Measurements from ENCODE around the gene SSTR3. TPM values are rescaled to one million over a fixed set of nuclear protein-coding genes. Genes with fewer than 3 reads are reported as not detected.
A peak's percentile ranks its signal among the peaks of the same experiment; 100 is the strongest.

The SSTR3 gene
- total RNA-seq, 1 donor: not detected

DNA sequence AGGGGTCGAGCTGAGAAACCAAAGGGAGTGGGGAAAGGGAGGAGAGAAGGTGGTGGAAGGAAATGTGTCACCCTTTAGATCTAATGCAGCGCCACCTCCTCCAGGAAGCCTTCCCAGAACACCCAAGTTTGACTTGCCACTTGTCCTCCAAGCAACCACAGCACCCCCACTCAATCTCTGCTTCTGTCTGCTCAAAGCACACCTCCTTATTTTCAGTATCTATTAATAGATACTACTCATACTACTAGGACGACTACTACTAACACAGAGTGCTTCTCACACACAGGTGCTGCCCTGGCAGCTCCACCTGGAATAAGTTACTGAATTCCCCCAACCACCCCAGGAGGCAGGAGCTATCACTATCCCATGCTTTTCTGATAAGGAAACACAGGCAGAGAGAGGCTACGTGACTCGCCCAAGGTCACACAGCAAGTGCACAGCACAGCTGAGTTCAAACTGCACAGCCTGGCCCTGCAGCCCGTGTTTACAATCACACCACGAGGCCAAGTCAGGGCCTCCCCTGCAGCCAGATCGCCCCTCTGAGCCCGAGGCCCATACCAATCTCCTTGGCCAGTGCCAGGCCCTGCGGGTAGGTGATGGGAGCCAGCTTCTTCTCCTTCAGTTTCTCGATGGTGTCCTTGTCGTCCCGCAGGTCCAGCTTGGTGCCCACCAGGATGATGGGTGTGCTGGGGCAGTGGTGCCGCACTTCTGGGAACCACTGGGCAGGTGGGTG lies 18.6 kb upstream of the SSTR3 start:
- no peak overlapping the region for H3K4me3 ChIP-seq (ENCODE audit: low read depth, low read length)
- TF ChIP-seq, protein P1, sequence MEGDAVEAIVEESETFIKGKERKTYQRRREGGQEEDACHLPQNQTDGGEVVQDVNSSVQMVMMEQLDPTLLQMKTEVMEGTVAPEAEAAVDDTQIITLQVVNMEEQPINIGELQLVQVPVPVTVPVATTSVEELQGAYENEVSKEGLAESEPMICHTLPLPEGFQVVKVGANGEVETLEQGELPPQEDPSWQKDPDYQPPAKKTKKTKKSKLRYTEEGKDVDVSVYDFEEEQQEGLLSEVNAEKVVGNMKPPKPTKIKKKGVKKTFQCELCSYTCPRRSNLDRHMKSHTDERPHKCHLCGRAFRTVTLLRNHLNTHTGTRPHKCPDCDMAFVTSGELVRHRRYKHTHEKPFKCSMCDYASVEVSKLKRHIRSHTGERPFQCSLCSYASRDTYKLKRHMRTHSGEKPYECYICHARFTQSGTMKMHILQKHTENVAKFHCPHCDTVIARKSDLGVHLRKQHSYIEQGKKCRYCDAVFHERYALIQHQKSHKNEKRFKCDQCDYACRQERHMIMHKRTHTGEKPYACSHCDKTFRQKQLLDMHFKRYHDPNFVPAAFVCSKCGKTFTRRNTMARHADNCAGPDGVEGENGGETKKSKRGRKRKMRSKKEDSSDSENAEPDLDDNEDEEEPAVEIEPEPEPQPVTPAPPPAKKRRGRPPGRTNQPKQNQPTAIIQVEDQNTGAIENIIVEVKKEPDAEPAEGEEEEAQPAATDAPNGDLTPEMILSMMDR (IDR thresholded peaks at IDR 0.05; ENCODE audit: insufficient read depth, low read depth, low read length): no peak
- no peak for DNase-seq (ENCODE audit: low read depth)

DNA sequence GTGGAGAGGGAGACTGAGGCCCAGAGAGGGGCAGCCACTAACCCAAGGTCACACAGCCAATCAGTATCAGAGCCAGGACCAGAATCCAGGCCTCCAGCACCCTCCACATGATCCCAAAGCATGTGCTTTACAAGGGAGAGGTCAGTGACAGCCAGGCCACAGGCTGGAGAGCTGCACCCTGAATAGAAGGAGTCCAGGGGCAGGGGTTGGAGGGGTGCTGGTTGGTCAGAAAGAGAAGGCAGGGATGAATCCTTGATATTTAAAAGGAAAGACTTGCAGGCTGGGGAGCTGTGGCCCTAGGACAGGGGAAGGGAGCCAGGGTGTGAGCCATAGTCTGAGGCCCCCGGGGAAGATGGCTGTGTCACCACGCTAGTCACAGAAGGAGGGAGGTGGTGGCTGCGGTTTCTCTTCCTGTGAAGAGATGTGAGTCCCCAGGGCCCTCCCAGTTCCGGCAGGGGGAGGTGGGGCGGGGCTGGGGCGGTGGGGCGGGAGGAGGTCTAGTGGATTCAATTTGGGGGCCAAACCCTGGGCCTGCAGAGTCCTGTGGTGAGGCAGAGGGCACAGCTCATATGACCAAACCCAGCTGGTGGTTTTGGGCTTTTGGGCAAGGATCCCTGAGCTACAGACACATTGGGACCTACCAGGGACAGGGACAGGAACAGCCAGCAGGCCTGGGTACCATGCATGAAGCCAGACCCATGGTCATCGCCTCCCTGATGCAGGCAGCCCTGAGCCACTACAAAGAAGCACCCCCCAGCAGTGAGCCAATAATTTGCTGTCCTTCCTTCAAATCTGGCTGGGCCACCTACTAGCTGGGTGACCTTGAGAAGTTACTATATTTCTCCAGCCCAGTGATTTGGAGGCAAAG lies 17.8 kb upstream of the SSTR3 start:
- peak; percentile 32 for DNase-seq (ENCODE audit: low read depth)
- TF ChIP-seq, protein P1 (IDR thresholded peaks at IDR 0.05; ENCODE audit: insufficient read depth, low read depth, low read length): no peak
- H3K4me3 ChIP-seq (ENCODE audit: low read depth, low read length): no peak overlapping the region

DNA sequence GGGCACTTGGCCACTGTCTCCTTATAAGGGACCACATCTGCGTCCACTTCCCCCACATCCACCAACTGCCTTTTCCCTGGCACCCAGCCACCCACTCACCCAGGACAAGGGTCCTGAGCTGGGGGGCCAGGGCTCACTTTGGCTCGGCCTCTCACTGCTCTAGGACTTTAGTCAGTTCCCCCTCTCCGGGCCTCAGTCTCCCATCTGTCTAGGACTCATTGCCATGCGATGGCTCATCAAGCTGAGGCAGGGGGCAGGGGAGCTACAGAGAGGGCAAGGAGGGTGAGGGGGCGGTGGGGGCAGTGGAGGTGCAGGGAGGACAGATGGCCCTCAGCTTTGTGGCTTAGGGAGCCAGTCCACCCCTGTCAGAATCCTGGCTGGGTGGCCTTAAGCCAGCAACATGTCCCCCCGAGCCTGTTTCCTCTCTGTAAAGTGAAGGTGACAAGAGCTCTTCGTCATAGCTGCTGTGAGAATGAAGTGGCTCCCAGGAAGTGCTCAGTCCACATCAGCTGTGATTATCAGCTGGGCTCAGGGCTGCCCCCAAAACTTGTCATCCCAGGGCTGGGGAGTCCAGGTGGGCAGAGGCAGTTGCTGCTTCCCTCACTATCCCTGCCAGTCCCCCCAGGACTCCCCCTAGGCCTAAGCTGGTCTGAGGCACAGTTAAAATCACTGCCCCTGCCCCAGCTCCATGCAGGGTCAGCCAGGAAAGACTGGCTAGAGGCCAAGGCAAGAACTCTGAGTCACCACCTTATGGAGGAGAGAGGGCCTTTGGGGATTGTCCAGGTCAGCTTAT lies 16.9 kb upstream of the SSTR3 start:
- DNase-seq (ENCODE audit: low read depth): peak; percentile 83
- TF ChIP-seq, protein P1 (IDR thresholded peaks at IDR 0.05; ENCODE audit: insufficient read depth, low read depth, low read length): no peak
- no peak overlapping the region for H3K4me3 ChIP-seq (ENCODE audit: low read depth, low read length)

DNA sequence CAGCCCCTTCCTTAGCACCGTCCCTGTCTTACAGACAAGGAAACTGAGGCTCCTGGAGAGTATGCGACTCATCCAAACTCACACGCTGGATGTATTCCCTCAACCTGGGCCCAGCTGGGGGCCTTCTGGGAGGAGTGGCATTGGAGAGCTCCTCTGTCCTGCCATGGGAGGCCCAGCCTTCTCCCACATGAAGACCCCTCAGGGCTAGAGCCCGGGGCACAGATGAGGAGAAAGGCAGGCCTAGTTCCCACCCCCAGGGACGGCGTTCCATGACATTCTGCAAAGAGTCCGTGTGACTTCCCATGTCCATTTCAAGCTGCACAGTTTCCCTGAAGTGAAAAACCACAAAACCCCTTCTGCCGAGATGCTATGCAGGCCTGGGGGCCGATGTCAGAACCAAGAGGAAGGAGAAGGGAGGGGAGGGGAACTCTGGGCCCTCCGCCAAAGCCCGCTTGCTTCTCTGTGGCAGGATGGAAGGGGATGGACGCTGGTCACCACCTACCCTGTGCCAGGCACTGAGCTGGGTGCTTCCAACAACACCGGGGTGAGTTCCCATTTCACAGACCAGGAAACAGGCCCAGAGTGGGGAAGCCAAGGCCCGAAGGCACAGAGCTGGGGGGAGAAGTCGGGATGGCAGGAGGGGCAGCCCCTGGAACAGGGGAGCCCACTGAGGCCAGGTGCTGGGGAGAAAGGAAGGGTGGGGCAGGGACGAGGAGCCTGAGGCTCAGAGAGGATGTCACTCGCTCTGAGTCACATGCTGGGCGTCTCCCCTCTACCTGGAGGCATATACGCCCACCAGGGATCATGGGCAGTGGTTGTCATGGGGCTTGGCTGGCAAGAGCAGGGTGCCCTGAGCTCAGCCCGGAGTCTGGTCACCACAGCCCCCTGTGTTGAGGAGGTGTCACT lies 16.1 kb upstream of the SSTR3 start:
- H3K4me3 ChIP-seq (ENCODE audit: low read depth, low read length): no peak overlapping the region
- DNase-seq (ENCODE audit: low read depth): peak; percentile 37
- TF ChIP-seq, protein P1 (IDR thresholded peaks at IDR 0.05; ENCODE audit: insufficient read depth, low read depth, low read length): no peak

DNA sequence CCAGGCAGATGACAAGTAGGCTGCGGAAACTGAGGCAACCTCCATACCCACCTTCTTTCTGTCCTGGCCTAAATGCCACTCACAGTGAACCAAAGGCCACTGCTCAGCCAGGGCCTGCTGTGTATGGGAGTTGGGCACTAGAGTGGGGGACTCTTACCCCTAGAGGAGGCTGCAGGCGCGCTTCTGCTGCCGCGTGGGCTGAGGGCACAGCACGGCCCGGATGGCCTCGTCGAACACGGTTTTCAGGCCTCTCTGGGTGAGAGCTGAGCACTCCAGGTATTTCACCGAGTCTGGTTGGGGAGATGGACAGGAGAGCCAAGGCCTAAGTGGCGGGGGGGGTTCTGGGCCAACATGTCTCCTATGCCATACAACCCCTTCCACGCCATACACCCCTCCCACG lies 14.2 kb upstream of the SSTR3 start:
- H3K4me3 ChIP-seq (ENCODE audit: low read depth, low read length): no peak overlapping the region
- DNase-seq (ENCODE audit: low read depth): no peak
- TF ChIP-seq, protein P1 (IDR thresholded peaks at IDR 0.05; ENCODE audit: insufficient read depth, low read depth, low read length): no peak

DNA sequence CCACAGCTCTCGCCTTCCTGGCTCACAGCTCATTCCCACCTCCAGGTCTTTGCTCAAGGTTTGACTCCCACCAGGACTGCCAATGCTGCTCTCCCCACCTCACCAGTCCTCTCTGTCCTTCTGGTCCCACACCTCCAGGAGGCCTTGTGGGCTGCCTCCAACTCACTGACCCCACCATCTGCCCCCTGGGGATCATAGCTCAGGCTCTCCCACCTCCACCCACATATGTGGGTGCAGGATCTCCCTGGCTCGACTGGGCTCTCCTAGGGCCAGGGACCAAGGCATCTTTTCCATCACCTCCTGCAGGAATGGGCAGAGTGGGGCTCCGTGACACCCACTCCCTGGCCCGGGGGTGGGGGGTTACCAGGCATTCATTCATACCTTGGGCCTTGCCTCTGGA lies 13.8 kb upstream of the SSTR3 start:
- TF ChIP-seq, protein P1 (IDR thresholded peaks at IDR 0.05; ENCODE audit: insufficient read depth, low read depth, low read length): no peak
- DNase-seq (ENCODE audit: low read depth): no peak

More for the DNA sequence above, 13.8 kb upstream of the SSTR3 start:
- no peak overlapping the region for H3K4me3 ChIP-seq (ENCODE audit: low read depth, low read length)

All from fibroblast of villous mesenchyme (primary cell).